Gastroesophageal sphincter (tissue), 4 donors: Measurements from ENCODE around the gene C18orf32. TPM values are rescaled to one million over a fixed set of nuclear protein-coding genes. Genes with fewer than 3 reads are reported as not detected.
"Not testable (repeated sequence)": the region's sequence is repeated elsewhere in the genome, so short reads cannot be mapped to it uniquely, and the experiment has no call there.

ENCODE experiments used
- ATAC-seq: fragments of 150-250 bp; one replicate; pipeline ENCODE4 v1.9.1; 2016; ENCODE audit warnings: mild to moderate bottlenecking, moderate library complexity
- H3K27ac ChIP-seq, 4 donors: fragments of 200-600 bp; sonication (generic) in 3 of 4; 1 replicate in 3 of 4; 2 replicates in 1 of 4; pipeline ENCODE4 v1.5.1; 2016 to 2019
- H3K27me3 ChIP-seq: fragments of 200-600 bp; sonication (generic); one replicate; pipeline ENCODE4 v1.5.1; 2019
- H3K36me3 ChIP-seq, 2 donors: fragments of 200-600 bp; sonication (generic); one replicate each; pipeline ENCODE4 v1.5.1; 2019; ENCODE audit warnings: control low read depth in 1 of 2
- H3K4me1 ChIP-seq, 3 donors: fragments of 200-600 bp; sonication (generic); 1 replicate in 2 of 3; 2 replicates in 1 of 3; pipeline ENCODE4 v1.5.1; 2016 to 2019; ENCODE audit warnings: control low read depth in 2 of 3
- H3K4me3 ChIP-seq, 2 donors: fragments of 200-600 bp; sonication (generic); one replicate each; pipeline ENCODE4 v1.5.1; 2019; ENCODE audit warnings: mild to moderate bottlenecking in 1 of 2, moderate library complexity in 1 of 2
- H3K9me3 ChIP-seq, 3 donors: fragments of 200-600 bp; sonication (generic); one replicate each; pipeline ENCODE4 v1.5.1; 2017 to 2019; ENCODE audit warnings: control low read depth in 2 of 3
- EP300 ChIP-seq: sonication (generic); formaldehyde crosslinking; IDR thresholded peaks from one replicate; pipeline ENCODE4 v1.6.1; 2017; ENCODE audit warnings: antibody characterized with exemption, mild to moderate bottlenecking
- POLR2A ChIP-seq, 2 donors: fragments of 450-650 bp; IDR thresholded peaks; one replicate each; pipeline ENCODE4 v1.6.1; 2017; ENCODE audit warnings: antibody characterized with exemption in 2 of 2, mild to moderate bottlenecking in 2 of 2, moderate library complexity in 1 of 2
- POLR2AphosphoS5 ChIP-seq: sonication (generic); formaldehyde crosslinking; IDR thresholded peaks from one replicate; pipeline ENCODE4 v1.6.1; 2017; ENCODE audit warnings: antibody characterized with exemption
- WGBS, 2 donors: methylation state at CpG; one replicate each; pipeline ENCODE4 v1.1.5; 2018; ENCODE audit warnings: low coverage in 1 of 2; 5-methylcytosine and 5-hydroxymethylcytosine counted together
- total RNA-seq, 4 donors: library from RNA; depleted of rRNA; stranded (reverse); fragments of >200 nt; gene quantifications; one replicate each; pipeline ENCODE4 v1.1.0, GENCODE V29; 2016
- TF ChIP-seq, protein P1 (sequence below), 4 experiments: fragments of 200-600 bp in 2 of 4; fragments of 450-650 bp in 2 of 4; sonication (generic) in 1 of 4; IDR thresholded peaks; one replicate each; pipeline ENCODE4 v1.5.1; 2017 to 2019; ENCODE audit warnings: antibody characterized with exemption in 4 of 4, mild to moderate bottlenecking in 2 of 4, moderate library complexity in 2 of 4

The C18orf32 gene
- total RNA-seq, 4 donors from 2014 or later: 38.9 to 64.0 (median 48.2) TPM

DNA sequence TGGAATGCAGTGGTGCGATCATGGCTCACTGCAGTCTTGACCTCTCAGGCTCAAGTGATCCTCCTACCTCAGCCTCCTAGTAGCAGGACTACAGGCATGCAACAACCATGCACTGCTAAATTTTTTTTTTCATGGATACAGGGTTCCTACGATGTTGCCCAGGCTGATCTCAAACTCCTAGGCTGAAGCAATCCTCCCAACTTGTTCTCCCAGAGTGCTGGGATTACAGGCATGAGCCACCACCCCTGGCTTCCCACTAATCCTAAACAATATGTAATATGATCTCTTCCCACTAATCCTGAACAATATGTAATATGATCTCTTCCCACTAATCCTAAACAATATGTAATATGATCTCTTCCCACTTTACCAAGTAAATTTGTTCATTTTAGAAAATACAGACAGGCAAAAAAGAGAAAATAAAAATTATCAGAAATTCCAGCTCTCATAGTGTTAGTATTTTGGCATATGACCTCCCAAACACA lies 33.7 kb upstream of the C18orf32 start:
- ATAC-seq: no peak
- Histone ChIP-seq H3K9me3 (no peaks in the 10 kb centered on the region), H3K36me3 (no peaks in the 10 kb centered on the region), H3K4me1 (no peaks in the 10 kb centered on the region), H3K4me3 (no peak overlapping the region), H3K27me3 (no peaks in the 10 kb centered on the region), H3K27ac (no peak overlapping the region)
- TF ChIP-seq, protein P1, sequence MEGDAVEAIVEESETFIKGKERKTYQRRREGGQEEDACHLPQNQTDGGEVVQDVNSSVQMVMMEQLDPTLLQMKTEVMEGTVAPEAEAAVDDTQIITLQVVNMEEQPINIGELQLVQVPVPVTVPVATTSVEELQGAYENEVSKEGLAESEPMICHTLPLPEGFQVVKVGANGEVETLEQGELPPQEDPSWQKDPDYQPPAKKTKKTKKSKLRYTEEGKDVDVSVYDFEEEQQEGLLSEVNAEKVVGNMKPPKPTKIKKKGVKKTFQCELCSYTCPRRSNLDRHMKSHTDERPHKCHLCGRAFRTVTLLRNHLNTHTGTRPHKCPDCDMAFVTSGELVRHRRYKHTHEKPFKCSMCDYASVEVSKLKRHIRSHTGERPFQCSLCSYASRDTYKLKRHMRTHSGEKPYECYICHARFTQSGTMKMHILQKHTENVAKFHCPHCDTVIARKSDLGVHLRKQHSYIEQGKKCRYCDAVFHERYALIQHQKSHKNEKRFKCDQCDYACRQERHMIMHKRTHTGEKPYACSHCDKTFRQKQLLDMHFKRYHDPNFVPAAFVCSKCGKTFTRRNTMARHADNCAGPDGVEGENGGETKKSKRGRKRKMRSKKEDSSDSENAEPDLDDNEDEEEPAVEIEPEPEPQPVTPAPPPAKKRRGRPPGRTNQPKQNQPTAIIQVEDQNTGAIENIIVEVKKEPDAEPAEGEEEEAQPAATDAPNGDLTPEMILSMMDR (IDR thresholded peaks at IDR 0.05): no peak
- TF ChIP-seq EP300 (no peak), POLR2AphosphoS5 (no peak), POLR2A (IDR thresholded peaks at IDR 0.05) (no peak)
- 42% methylated on average over 1 of the region's 2 CpGs; no CpG with 5 or more reads in 1 of the 2 donors for WGBS, 2 donors

DNA sequence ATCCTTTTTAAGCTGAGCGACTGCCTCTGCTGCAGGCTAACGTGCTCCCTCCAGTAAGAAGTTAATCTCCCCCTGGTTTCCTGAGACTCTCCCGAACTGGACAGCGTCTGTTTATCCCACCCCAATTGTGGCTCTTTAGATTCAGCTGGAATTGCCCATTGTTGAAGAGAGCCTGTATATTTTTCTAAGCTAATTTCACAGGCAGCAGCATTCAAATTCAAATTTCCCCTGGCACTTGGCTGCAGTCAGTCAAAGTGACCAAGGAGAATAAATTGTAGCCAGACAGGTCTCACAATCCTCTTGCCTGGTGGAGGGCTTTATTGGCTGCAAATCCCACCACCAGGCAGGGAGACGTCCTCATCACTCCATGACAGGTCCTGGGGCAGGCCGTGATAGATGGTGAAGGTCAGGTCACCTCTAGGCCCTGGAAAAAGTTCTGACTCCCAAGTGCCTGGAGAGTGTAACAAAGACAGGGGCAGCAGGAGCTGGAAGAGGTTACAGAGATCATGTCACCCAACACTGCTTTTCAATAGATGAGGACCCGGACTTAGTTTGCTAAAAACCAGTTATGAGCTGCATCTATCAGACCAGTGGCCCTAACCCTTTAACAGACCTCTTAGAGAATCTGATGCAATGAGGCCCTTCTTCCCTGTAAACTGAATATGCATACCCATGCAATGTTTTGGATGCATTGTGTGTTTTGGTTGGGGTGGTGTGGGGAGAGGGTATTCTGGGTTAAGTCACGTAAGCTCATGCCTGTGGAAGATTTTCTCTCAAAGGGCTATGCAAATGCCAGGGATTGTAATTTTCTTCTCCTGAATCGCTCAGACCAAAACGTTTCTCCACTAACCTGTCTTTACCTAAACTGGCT lies 32.3 kb upstream of the C18orf32 start:
- Histone ChIP-seq H3K4me3 (no peak overlapping the region), H3K4me1 (no peaks in the 10 kb centered on the region), H3K9me3 (no peaks in the 10 kb centered on the region), H3K27me3 (no peaks in the 10 kb centered on the region), H3K27ac (no peak overlapping the region), H3K36me3 (no peaks in the 10 kb centered on the region)
- WGBS, 2 donors: 75 to 77% methylated on average over 2 to 7 of the region's 10 CpGs
- no peak for ATAC-seq
- TF ChIP-seq EP300 (no peak), POLR2A (IDR thresholded peaks at IDR 0.05) (no peak), POLR2AphosphoS5 (no peak)
- TF ChIP-seq, protein P1 (IDR thresholded peaks at IDR 0.05): no peak

DNA sequence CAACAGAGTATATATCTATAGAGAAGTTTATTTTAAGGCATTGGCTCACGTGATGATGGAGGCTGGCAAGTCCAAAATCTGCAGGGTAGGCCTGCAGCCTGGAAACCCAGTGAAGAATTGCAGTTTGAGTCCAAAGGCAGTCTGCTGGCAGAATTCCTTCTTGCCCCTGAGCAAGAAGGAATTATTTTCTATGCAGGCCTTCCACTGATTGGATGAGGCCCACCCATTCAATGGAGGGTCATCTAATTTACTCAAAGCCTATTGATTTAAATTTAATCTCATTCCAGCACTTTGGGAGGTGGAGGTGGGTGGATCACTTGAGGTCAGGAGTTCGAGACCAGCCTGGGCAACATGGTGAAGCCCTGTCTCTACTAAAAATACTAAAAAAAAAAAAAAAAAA lies 30.4 kb upstream of the C18orf32 start:
- TF ChIP-seq POLR2A (IDR thresholded peaks at IDR 0.05) (no peak), POLR2AphosphoS5 (no peak), EP300 (no peak)
- TF ChIP-seq, protein P1 (IDR thresholded peaks at IDR 0.05): no peak
- Histone ChIP-seq H3K27ac (no peak overlapping the region), H3K4me3 (no peak overlapping the region), H3K27me3 (no peaks in the 10 kb centered on the region), H3K4me1 (no peaks in the 10 kb centered on the region), H3K36me3 (no peaks in the 10 kb centered on the region), H3K9me3 (no peaks in the 10 kb centered on the region)
- no peak for ATAC-seq
- 100% methylated on average over 1 of the region's 2 CpGs; no CpG with 5 or more reads in 1 of the 2 donors for whole genome bisulfite sequencing, 2 donors

DNA sequence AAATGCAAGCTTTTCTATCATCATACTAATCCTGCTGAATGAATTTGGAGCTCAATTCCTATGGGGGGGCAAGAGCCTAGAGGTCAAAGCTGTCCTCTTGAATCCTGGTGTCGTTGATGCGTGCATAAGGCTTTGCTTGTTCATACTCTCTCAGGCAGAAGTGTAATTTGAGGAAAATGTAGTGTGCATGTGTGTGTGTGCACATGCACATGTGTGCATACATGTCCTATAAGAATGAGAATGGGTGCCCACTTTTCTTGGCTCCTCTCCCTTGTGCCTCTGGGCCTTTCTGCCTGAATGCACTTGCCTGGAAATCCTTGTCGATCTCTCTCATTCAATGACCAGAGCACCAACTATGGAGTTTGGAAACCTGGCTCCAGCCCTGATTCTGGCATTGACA lies 28.5 kb upstream of the C18orf32 start:
- no peak overlapping the region for H3K27ac ChIP-seq
- 96% methylated on average over 3 of the region's 3 CpGs; no CpG with 5 or more reads in 1 of the 2 donors for WGBS, 2 donors
- H3K27me3 ChIP-seq: no peaks in the 10 kb centered on the region
- no peaks in the 10 kb centered on the region for H3K36me3 ChIP-seq
- no peak for ATAC-seq
- H3K4me1 ChIP-seq: no peaks in the 10 kb centered on the region
- H3K4me3 ChIP-seq: no peak overlapping the region
- no peaks in the 10 kb centered on the region for H3K9me3 ChIP-seq
- TF ChIP-seq POLR2A (IDR thresholded peaks at IDR 0.05) (no peak), EP300 (no peak), POLR2AphosphoS5 (no peak)
- TF ChIP-seq, protein P1 (IDR thresholded peaks at IDR 0.05): no peak

DNA sequence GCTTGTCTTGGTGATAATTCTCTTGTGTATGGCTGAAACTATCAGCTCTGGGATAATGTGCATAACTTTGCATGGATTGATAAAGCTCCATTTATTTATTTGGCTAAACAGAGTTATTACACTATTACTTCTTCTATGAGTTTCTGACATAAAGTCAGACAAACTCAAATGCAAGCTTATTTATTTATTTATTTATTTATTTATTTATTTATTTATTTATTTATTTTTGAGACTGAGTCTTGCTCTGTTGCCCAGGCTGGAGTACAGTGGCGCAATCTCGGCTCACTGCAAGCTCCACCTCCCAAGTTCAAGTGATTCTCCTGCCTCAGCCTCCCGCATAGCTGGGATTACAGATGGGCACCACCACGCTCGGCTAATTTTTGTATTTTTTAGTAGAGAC lies 28.0 kb upstream of the C18orf32 start:
- H3K27ac ChIP-seq, ATAC-seq, H3K4me3 ChIP-seq, H3K9me3 ChIP-seq, H3K27me3 ChIP-seq, H3K36me3 ChIP-seq, H3K4me1 ChIP-seq: not testable (repeated sequence)
- 71% methylated on average over 4 of the region's 5 CpGs; no CpG with 5 or more reads in 1 of the 2 donors for WGBS, 2 donors
